ENCODE measurements around the gene COL4A1. TPM values are rescaled to one million over a fixed set of nuclear protein-coding genes. Genes with fewer than 3 reads are reported as not detected.

Gene COL4A1
- total RNA-seq, 2 experiments from 2014 or later = not detected

- Mint-ChIP-seq H3K27me3 (no peaks in the 10 kb centered on the region), H3K27ac (no peak overlapping the region), H3K36me3 (no peaks in the 10 kb centered on the region), H3K4me3 (no peak overlapping the region), H3K4me1 (no peaks in the 10 kb centered on the region), H3K9me3 (no peaks in the 10 kb centered on the region)
- no peak for DNase-seq
- no peak for ATAC-seq (ENCODE audit: low read depth)
- POLR2A ChIA-PET = no interaction called here
Measured at GRCh38 chr13:110107568-110108347, 199.2 kb downstream of the COL4A1 start.

- no peak overlapping the region for H3K4me3 Mint-ChIP-seq
- ATAC-seq (ENCODE audit: low read depth) (no peak), DNase-seq (no peak)
- POLR2A ChIA-PET = no interaction called here
- no peaks in the 10 kb centered on the region for H3K4me1 Mint-ChIP-seq
- no peaks in the 10 kb centered on the region for H3K9me3 Mint-ChIP-seq
- no peaks in the 10 kb centered on the region for H3K27me3 Mint-ChIP-seq
- H3K27ac Mint-ChIP-seq = no peak overlapping the region
- no peaks in the 10 kb centered on the region for H3K36me3 Mint-ChIP-seq
Measured at GRCh38 chr13:110106726-110107125, 200.2 kb downstream of the COL4A1 start.

DNA sequence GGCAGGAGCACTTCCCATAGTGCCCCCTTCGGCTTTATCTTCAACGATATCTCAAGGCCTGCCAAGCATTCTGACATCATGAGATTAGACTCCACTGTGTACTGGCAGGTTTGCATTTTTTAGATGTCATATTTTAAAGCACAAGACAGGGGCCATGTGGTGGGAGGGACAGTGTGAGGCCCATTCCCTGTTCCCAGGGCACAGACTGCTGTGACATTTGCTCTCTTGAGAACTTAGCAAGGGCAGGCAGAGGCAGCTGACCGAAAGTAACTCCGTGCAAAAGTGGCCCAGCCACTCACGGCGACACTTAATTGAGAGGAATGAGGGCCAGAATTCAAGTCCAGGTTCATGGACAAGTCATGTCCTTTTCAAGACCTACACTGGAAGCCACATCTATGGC lies 201.8 kb downstream of the COL4A1 start:
- no peak overlapping the region for H3K4me3 Mint-ChIP-seq
- no peaks in the 10 kb centered on the region for H3K4me1 Mint-ChIP-seq
- DNase-seq (no peak), ATAC-seq (ENCODE audit: low read depth) (no peak)
- no peak overlapping the region for H3K27ac Mint-ChIP-seq
- no peaks in the 10 kb centered on the region for H3K27me3 Mint-ChIP-seq
- H3K36me3 Mint-ChIP-seq = no peaks in the 10 kb centered on the region
- H3K9me3 Mint-ChIP-seq = peaks cover 5% of the 10 kb centered on the region
- POLR2A ChIA-PET = no interaction called here

DNA sequence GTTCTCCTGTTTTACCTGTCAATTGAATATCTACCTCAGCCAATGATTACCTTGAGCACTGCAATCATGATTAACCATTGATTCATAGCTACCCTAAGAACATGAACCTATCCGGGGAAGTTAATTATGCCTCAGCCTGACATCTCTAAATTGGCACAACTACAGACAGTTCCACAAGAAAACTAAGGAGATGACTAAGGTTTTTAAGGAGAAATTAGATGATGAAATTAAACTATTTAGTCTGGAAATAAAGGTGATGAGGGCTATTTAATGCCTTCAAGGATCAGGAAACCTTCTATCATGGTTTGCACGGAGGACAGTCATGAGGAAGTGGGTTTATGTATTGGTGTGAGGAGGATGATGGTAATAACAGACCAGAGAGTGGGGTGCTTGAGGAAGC lies 203.4 kb downstream of the COL4A1 start:
- no peaks in the 10 kb centered on the region for H3K36me3 Mint-ChIP-seq
- ATAC-seq (ENCODE audit: low read depth) (no peak), DNase-seq (no peak)
- POLR2A ChIA-PET = interaction anchor here (0.7 kb wide), 1 partner anchor 1181 kb away, joined by 3 read pairs; no protein-coding TSS in a partner anchor
- no peak overlapping the region for H3K27ac Mint-ChIP-seq
- H3K4me3 Mint-ChIP-seq = no peak overlapping the region
- H3K4me1 Mint-ChIP-seq = no peaks in the 10 kb centered on the region
- peaks cover 8% of the 10 kb centered on the region for H3K9me3 Mint-ChIP-seq
- no peaks in the 10 kb centered on the region for H3K27me3 Mint-ChIP-seq

DNA sequence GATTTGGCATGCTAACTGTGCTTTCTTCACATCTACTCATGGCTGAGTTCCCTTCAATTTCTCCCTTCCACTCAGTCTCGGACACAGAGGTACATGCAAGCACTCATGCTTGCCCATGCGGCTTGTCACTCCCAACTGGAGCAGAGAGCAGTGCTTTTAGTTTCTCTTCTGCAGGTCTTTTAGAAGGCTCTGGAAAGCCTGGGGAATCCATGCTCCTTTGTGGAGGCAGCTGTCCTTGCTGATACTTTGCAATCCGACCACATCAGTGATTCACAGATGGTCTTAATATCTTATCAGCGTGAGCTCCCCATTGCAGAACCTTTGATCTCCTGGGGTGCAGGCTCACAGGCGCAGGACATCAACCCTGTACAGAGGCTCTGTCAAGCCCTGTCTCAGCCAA lies 203.9 kb downstream of the COL4A1 start:
- H3K9me3 Mint-ChIP-seq = peaks cover 8% of the 10 kb centered on the region
- no peak overlapping the region for H3K27ac Mint-ChIP-seq
- DNase-seq = no peak
- POLR2A ChIA-PET = no interaction called here
- no peak overlapping the region for H3K4me3 Mint-ChIP-seq
- ATAC-seq (ENCODE audit: low read depth) = no peak
- no peaks in the 10 kb centered on the region for H3K27me3 Mint-ChIP-seq
- no peaks in the 10 kb centered on the region for H3K4me1 Mint-ChIP-seq
- H3K36me3 Mint-ChIP-seq = no peaks in the 10 kb centered on the region

DNA sequence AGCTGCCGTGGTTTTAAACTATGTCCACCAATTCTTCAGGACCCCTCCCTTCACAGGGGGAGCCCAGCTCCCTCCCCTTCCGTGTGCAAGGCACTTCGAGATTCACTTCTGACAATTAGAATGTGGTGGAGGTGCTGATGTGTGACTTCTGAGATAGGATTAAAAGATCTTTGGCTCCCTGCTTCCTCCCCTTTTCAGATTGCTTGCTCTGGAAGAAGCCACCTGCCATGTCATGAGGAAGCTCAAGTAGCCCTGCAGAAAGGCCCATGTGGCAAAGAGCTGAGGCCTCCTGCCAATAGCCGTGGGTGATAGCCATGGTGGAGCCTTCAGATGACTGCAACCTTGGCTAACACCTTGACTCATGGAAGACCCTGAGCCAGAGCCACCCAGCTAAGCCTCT lies 204.9 kb downstream of the COL4A1 start:
- Mint-ChIP-seq H3K4me3 (no peak overlapping the region), H3K27ac (no peak overlapping the region), H3K9me3 (peaks cover 12% of the 10 kb centered on the region), H3K36me3 (no peaks in the 10 kb centered on the region), H3K4me1 (no peaks in the 10 kb centered on the region), H3K27me3 (no peaks in the 10 kb centered on the region)
- DNase-seq (no peak), ATAC-seq (ENCODE audit: low read depth) (no peak)
- POLR2A ChIA-PET = no interaction called here

- H3K4me1 Mint-ChIP-seq = no peaks in the 10 kb centered on the region
- H3K27me3 Mint-ChIP-seq = no peaks in the 10 kb centered on the region
- POLR2A ChIA-PET = no interaction called here
- H3K36me3 Mint-ChIP-seq = no peaks in the 10 kb centered on the region
- no peak for DNase-seq
- no peak for ATAC-seq (ENCODE audit: low read depth)
- peaks cover 12% of the 10 kb centered on the region for H3K9me3 Mint-ChIP-seq
- H3K4me3 Mint-ChIP-seq = no peak overlapping the region
- H3K27ac Mint-ChIP-seq = no peak overlapping the region
Measured at GRCh38 chr13:110099922-110100321, 207.0 kb downstream of the COL4A1 start.

Small RNA genes lying within 50 kb of the gene (microRNA-seq; reads per million reads assigned to microRNA genes)
- not detected for gene MIR8073

Other genes with a start within 250 kb of the COL4A1 start
- gene COL4A2, start 127 bp upstream of the COL4A1 start, total RNA-seq = not detected